GM13977 (cell line): ENCODE measurements around the gene HELLS.

Experiments used
- DNase-seq: peaks from one replicate; pipeline ENCODE4 v3.0.0; 2012; ENCODE audit warnings: low spot score
- in situ Hi-C: fragments of 300-500 bp; cut with MboI; formaldehyde crosslinking; loops from one replicate; pipeline ENCODE4 v1.12.0; 2022; ENCODE audit warnings: low sequenced_read_pairs, low pct_unique_long_range_greater_than_20kb, mixed read lengths, inconsistent platforms; ENCODE audit not compliant: unreplicated experiment
- TF ChIP-seq, protein P1 (sequence below): IDR thresholded peaks from 2 replicates; pipeline ENCODE4 v1.5.1; 2012; ENCODE audit warnings: mild to moderate bottlenecking, control low read depth; ENCODE audit not compliant: insufficient read depth; ENCODE audit errors: extremely low read depth, missing control alignments

Gene HELLS

DNA sequence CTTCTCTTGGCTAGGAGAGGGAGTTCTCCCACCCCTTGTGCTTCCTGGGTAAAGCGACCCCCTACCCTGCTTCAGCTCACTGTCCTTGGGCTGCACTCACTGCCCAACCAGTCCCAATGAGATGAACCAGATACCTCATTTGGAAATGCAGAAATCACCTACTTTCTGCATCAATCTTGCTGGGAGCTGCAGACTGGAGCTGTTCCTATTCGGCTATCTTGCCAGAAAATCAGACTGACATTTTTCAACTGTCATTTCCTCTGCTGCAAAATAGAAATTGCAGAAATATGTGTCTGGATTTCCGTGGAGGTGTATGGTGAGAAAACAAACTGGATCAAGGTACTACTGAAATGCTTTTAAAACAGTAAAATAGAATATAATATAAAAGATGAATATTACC, 95.0 kb downstream of the HELLS start:
- TF ChIP-seq, protein P1, sequence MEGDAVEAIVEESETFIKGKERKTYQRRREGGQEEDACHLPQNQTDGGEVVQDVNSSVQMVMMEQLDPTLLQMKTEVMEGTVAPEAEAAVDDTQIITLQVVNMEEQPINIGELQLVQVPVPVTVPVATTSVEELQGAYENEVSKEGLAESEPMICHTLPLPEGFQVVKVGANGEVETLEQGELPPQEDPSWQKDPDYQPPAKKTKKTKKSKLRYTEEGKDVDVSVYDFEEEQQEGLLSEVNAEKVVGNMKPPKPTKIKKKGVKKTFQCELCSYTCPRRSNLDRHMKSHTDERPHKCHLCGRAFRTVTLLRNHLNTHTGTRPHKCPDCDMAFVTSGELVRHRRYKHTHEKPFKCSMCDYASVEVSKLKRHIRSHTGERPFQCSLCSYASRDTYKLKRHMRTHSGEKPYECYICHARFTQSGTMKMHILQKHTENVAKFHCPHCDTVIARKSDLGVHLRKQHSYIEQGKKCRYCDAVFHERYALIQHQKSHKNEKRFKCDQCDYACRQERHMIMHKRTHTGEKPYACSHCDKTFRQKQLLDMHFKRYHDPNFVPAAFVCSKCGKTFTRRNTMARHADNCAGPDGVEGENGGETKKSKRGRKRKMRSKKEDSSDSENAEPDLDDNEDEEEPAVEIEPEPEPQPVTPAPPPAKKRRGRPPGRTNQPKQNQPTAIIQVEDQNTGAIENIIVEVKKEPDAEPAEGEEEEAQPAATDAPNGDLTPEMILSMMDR, result no peak
- DNase-seq, result no peak
- in situ Hi-C loops, result no loop called here

GRCh38 chr10:94641480-94641879, 95.9 kb downstream of the HELLS start:
- DNase-seq, result no peak
- in situ Hi-C loops, result no loop called here
- TF ChIP-seq, protein P1, result no peak

DNA sequence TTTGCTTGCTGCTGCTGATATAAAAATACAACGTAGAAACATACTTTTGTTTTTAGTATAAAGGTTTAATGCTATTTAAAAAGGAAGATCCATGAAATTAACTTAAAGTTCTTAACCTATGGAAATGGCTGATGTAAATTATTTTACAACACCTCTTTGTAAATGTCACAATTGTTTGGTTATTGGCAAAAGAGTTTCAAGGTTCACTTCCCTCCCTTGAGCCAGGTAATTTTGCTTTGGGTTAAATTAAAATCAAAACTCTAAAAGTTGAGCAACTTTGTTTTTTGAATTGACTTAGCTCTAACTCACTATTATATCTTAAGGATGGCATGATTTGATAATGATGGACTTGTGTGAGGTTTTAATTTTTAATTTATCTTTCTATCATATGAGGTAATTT, 98.8 kb downstream of the HELLS start:
- in situ Hi-C loops, result no loop called here
- TF ChIP-seq, protein P1, result no peak

GRCh38 chr10:94645285-94645684, 99.7 kb downstream of the HELLS start:
- in situ Hi-C loops, result no loop called here
- DNase-seq, result peak; percentile 34
- TF ChIP-seq, protein P1, result no peak

More for the DNA sequence above, 98.8 kb downstream of the HELLS start:
- no peak for DNase-seq
